AML-193 (cell line): ENCODE data around the gene OR7G1.

Experiments used
- DNase-seq, 2 experiments: peaks; one replicate each; lab custom pipeline; 2025; lab: John Stamatoyannopoulos, UW

OR7G1 gene, protein sequence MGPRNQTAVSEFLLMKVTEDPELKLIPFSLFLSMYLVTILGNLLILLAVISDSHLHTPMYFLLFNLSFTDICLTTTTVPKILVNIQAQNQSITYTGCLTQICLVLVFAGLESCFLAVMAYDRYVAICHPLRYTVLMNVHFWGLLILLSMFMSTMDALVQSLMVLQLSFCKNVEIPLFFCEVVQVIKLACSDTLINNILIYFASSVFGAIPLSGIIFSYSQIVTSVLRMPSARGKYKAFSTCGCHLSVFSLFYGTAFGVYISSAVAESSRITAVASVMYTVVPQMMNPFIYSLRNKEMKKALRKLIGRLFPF

DNA sequence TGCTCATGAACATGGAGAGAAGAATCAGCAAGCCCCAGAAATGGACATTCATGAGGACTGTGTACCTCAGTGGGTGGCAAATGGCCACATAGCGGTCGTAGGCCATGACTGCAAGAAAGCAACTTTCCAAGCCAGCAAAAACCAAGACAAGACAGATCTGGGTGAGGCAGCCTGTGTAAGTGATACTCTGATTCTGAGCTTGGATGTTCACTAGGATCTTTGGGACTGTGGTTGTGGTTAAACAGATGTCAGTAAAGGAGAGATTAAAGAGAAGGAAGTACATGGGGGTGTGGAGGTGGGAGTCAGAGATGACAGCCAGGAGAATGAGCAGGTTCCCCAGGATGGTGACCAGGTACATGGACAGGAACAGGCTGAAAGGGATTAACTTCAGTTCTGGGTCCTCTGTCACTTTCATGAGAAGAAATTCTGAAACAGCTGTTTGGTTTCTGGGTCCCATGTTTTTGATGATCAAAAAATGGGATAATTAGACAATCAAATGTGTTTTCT is at the start of gene OR7G1:
Gene OR7G1, minus strand, starts transcription at position 457 of the 507 bp plus-strand sequence. Its CDS starts 0 bp downstream, at position 457.
- DNase-seq, result no peak

DNA sequence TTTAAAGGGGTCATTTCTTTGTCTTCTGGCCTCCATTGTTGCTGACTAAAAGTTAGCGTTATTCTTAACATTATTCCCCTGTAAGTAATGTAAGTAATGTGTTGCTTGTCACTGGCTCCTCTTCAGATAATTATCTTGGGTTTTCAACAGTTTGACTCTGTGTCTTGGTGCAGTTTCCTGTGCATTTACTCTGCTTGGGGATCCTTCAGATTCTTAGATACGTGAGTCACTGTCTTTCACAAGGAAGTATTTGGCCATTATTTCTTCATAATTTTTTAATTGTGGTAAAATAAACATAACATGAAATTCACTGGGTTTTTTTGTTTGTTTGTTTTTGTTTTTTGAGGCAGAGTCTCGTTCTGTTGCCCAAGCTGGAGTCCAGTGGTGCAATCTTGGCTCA is 49.7 kb upstream of the OR7G1 start:
- no peak for DNase-seq

- no peak for DNase-seq
Measured at GRCh38 chr19:9161427-9161826, 45.9 kb upstream of the OR7G1 start.

DNA sequence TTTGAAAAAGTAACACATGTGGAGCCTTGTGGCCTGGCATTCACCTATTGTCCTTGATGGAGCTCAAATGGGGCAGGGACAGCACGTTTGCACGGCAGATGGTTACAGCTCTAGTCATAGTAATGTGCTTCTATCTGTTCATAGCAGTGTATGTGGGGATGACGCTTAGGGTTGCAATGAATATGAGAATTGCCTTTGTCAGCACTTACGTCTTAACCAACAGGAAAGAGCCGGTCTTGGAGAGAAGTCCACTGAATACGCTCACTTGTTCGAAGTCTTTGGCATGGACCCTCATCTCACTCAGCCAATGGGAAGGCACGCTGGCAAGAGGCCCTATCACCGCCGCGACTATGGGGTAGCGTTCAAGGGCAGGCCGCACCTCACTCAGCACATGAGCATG is 44.3 kb upstream of the OR7G1 start:
- DNase-seq, result no peak

DNA sequence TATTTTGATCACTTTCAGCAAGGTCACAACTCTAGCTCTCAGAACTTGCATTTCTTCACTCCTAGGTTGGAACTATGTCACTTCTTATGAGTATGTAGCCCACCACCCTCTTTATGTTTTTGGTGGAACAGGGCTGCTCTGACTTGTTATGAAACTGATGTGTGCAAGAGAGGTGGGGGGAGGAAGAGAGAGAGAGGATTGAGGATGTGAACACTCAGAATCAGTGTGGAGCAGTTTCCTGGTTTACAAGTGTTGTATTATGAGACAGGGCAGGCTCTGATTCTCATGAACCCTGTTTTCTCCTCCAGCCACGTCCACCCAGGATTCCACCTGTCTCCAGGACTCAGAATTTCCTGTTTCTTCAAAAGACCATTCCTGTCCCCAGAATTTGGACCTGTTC is 40.7 kb upstream of the OR7G1 start:
- DNase-seq, result no peak

DNA sequence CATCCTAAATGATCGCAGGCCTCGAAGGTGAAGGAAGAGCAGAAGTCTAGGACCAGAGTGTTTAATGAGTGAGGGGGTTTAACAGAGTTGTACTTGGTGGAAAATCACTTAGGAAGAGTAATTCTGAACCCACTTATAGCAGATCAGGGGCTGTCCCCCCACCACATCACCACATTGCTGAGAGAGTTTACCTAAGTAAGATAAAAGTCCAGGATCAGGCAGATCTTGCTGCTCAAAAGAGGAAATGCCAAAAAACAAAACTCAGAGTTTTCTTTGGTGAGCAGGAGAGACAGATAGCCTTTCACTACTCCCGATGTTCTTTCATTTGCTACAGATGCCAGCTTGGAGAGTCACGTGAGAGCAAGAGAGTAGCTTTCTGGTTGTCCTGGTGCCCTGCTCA is 40.0 kb upstream of the OR7G1 start:
- no peak for DNase-seq

DNA sequence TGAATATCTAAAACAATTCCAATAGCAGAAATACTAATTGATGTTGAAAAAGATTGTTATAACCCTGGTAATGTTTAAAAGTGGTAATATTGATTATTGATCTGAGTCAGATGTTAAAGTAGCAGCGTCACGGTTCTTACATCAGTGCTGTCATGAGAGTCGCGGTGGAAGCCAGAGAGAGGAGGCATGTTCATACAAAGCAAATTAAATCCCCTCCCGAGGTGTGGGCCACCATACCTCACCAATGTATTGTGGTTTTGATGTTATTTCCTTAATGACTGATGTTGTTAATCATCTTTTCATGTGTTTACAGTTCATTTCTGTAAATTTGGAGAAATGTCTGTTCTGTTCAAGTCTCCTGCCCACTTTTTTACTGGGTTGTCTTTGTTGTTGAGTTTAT is 35.8 kb upstream of the OR7G1 start:
- DNase-seq, result no peak

GRCh38 chr19:9150650-9151049 is 35.1 kb upstream of the OR7G1 start:
- DNase-seq, result no peak

DNA sequence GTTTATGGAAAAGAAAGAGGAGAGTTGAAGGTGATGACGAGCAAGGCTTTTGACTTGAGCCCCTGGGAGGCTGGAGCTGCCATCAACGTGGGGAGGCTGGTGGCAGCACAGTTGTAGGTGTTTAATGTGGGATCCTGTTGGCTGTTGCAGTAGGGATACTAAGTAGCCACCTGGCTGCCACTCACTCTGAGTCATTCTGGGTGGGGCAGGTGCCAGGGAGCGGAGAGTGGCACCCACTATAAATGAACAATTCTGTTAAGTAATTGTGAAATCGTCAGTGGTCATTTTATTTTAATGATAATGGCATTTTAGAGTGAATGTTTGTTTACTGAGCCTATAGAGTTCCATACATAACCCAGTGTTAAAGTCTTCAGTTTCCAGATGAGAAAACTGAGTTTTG is 34.4 kb upstream of the OR7G1 start:
- DNase-seq, result no peak

DNA sequence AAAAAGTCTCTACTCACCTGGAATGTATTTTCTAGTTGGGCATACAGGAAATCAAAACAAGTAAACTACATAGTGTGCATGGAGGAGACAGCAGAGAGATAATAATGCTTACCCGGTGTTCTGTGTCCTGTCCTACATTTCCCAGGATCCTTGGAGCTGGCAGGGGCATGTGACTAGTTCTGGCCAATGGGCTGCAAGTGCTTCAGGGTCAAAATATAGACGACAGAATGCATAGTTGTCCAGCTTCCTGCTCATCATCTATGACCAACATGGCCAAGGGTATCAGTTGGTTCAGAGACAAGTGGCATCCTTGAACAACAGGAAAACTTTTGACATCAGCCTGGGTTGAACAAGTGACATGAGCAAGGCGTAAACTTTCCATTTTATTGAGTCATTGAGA is 33.1 kb upstream of the OR7G1 start:
- DNase-seq, result no peak

- DNase-seq, result no peak
Measured at GRCh38 chr19:9146882-9147281, 31.3 kb upstream of the OR7G1 start.

- no peak for DNase-seq
Measured at GRCh38 chr19:9144920-9145319, 29.4 kb upstream of the OR7G1 start.

DNA sequence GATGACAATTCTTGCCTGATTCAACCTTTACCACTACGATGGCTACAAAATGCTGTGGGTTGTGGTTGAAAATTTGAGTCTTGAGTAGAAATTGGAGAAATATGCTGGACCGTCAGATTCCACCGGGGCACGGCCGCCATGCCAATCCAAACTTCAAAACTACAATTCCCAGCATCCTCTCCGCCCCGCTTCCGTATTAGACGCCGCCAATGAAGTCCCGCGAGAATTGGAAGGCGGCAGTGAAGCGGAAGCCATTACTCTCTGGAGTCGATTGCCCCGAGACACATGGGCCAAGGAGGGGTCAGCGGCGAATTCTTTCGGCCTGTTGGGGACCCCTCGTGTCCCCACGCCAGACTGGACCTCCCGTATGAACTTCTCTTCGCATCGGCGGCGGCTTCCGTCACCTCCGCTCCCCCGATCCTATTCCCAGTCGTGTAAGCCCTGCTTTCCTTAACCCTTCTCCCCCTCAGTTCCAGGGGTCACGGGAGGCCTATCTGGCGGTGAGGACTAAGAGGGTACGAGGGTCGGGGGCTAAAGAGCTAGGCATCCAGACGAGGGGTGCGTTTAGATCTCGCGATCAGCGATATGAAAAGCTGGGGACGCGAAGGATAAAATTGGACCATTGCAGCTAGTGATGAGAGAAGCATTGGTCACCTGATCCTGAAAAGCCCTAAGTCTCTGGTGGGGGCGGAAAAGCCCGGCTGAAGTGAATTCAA is 24.8 kb upstream of the OR7G1 start, which contains the start of gene ZNF317:
Gene ZNF317, plus strand, starts transcription at position 239 of the 716 bp plus-strand sequence. CDS start 15,620 bp downstream, outside the sequence.
- peak; percentile 85 to 89 for DNase-seq

- no peak for DNase-seq
Measured at GRCh38 chr19:9139609-9140158, 24.1 kb upstream of the OR7G1 start.

GRCh38 chr19:9132422-9132821 is 16.9 kb upstream of the OR7G1 start:
- no peak for DNase-seq

- DNase-seq, result no peak
Measured at GRCh38 chr19:9130965-9131364, 15.4 kb upstream of the OR7G1 start.

GRCh38 chr19:9128171-9128570 is 12.6 kb upstream of the OR7G1 start:
- no peak for DNase-seq

- no peak for DNase-seq
Measured at GRCh38 chr19:9126900-9127405, 11.4 kb upstream of the OR7G1 start, which contains the start of gene OR7G3. TSS of gene OR7G3 (minus strand) at chr19:9126950. CDS start at chr19:9126950, 0 bp downstream.

DNA sequence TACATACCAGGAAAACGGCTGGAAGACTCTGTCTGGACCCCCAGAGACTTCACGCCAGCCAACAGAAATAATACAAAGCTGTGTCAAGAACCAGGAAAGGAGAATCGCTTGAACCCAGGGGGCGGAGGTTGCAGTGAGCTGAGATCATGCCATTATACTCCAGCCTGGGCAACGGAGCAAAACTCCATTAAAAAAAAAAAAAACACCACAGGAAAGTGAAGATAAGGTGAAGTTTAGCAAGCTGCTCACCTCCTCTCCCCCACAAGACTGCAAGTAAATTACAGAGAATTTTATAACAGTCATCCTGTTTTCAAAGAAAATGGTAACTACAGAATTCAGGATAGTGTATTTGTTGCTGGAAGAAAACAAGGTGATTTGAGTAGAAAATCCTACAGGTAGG is 984 bp upstream of the OR7G1 start:
- no peak for DNase-seq

DNA sequence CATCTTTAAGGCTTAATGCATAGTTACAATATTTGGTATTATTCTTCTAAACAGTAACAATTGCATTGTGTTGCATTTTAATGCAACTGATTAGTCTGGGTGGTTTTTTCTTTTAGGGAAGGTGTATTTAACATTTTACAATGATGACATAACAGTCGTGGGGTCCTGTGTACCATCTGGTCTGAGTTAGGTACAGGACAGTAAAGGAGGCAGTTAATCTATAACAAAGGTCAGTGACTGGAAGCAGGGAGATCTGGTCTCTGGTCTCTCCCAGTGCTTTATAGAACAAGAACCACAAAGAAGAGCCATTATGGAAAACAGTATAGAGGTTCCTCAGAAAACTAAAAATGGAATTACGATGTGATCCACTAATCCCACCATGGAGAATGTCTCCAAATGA is 5.6 kb downstream of the OR7G1 start:
- no peak for DNase-seq

DNA sequence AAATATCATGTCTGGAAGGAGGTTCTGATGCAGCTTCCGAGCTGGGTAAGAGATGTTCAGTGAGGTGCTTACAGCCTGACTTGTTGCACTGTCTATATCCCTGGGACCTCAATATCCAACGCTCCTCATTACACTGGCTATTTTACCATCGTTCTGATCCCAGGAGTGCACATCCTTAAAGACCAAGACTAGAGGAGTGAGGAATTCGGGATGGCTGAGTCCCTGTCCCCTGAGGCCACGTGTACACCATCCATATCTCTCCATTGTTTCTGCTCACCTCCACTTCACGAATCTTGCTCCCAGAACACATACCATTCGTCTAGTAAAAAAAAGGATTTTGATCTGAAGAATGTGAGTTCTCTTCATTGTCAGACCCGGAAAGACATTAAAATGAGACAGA is 8.2 kb downstream of the OR7G1 start, which contains the start of gene OR7G2:
Gene OR7G2, minus strand, starts transcription at position 101 of the 400 bp plus-strand sequence. CDS start 4,232 bp downstream, outside the sequence.
- no peak for DNase-seq

GRCh38 chr19:9086761-9087160 is 28.8 kb downstream of the OR7G1 start, which contains the start of gene OR1M1:
TSS of gene OR1M1 (plus strand) at chr19:9087061. CDS start at chr19:9093245, 6,184 bp downstream.
- DNase-seq, result no peak
